Adipocyte (in vitro differentiated cells): ENCODE measurements around the gene KCNAB2.
"Not testable (repeated sequence)": the region's sequence is repeated elsewhere in the genome, so short reads cannot be mapped to it uniquely, and the experiment has no call there.

Source experiments
- DNase-seq: peaks from one replicate; pipeline ENCODE4 v3.0.0-alpha.2; 2015; ENCODE audit warnings: low read depth
- H3K27me3 ChIP-seq: replicated peaks from 2 replicates; pipeline ENCODE4 v1.7.0; 2013; ENCODE audit warnings: mild to moderate bottlenecking, low read length, moderate library complexity; ENCODE audit not compliant: control insufficient read depth, insufficient read depth
- H3K36me3 ChIP-seq: 2 replicates; pipeline ENCODE4 v1.7.0; 2013; ENCODE audit warnings: low read length, mild to moderate bottlenecking, moderate library complexity; ENCODE audit not compliant: control insufficient read depth, insufficient read depth, severe bottlenecking
- H3K4me1 ChIP-seq: 2 replicates; pipeline ENCODE4 v1.7.0; 2013; ENCODE audit warnings: mild to moderate bottlenecking, low read length, moderate library complexity; ENCODE audit not compliant: control insufficient read depth, insufficient read depth
- H3K4me3 ChIP-seq: 2 replicates; pipeline ENCODE4 v1.7.0; 2013; ENCODE audit warnings: mild to moderate bottlenecking, low read length, moderate library complexity
- H3K9ac ChIP-seq: 2 replicates; pipeline ENCODE4 v1.7.0; 2013; ENCODE audit warnings: mild to moderate bottlenecking, low read length, moderate library complexity
- H3K9me3 ChIP-seq: 2 replicates; pipeline ENCODE4 v1.7.0; 2013; ENCODE audit warnings: mild to moderate bottlenecking, low read length, moderate library complexity; ENCODE audit not compliant: control insufficient read depth

KCNAB2 gene

GRCh38 chr1:6063532-6064053 is 17.9 kb downstream of the KCNAB2 start:
- not testable (repeated sequence) for DNase-seq, H3K4me1 ChIP-seq, H3K36me3 ChIP-seq, H3K4me3 ChIP-seq, H3K9ac ChIP-seq, H3K9me3 ChIP-seq
- peaks cover 25% of the 10 kb centered on the region for H3K27me3 ChIP-seq

- Histone ChIP-seq H3K36me3 (no peaks in the 10 kb centered on the region), H3K4me3 (no peak overlapping the region), H3K27me3 (peaks cover 33% of the 10 kb centered on the region), H3K4me1 (peaks cover 4% of the 10 kb centered on the region), H3K9me3 (no peaks in the 10 kb centered on the region), H3K9ac (no peak overlapping the region)
- no peak for DNase-seq
Observed at GRCh38 chr1:6065093-6065858, 19.6 kb downstream of the KCNAB2 start.

GRCh38 chr1:6066680-6067079 is 21.0 kb downstream of the KCNAB2 start:
- H3K9me3 ChIP-seq = no peaks in the 10 kb centered on the region
- no peak overlapping the region for H3K9ac ChIP-seq
- H3K4me1 ChIP-seq = peaks cover 5% of the 10 kb centered on the region
- no peak overlapping the region for H3K4me3 ChIP-seq
- DNase-seq = no peak
- H3K27me3 ChIP-seq = peaks cover 38% of the 10 kb centered on the region
- H3K36me3 ChIP-seq = no peaks in the 10 kb centered on the region

- peaks cover 5% of the 10 kb centered on the region for H3K4me1 ChIP-seq
- H3K4me3 ChIP-seq = no peak overlapping the region
- no peaks in the 10 kb centered on the region for H3K36me3 ChIP-seq
- no peak overlapping the region for H3K9ac ChIP-seq
- H3K9me3 ChIP-seq = no peaks in the 10 kb centered on the region
- H3K27me3 ChIP-seq = peaks cover 33% of the 10 kb centered on the region
- no peak for DNase-seq
Observed at GRCh38 chr1:6068073-6068472, 22.4 kb downstream of the KCNAB2 start.

DNA sequence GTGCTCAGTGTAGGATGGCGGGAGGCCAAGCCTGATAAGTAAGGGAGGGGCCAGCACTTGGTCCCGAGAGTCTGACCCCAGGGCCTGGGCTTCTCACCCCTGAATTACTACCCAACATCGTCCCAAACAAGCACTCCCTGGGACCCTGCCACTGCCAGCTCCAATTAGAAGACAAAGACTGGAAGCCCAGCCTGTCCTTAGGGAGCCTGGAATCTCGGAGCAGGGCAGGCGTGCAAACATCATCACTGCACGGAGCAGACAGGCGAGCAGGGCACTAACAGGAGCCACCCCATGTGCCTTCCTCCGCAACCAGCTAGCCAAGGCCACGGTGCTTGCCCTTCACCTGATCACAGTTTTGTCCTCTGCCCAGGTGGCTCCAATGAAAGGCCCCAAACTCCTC is 23.2 kb downstream of the KCNAB2 start:
- H3K36me3 ChIP-seq = no peaks in the 10 kb centered on the region
- DNase-seq = no peak
- H3K4me1 ChIP-seq = peaks cover 5% of the 10 kb centered on the region
- no peak overlapping the region for H3K4me3 ChIP-seq
- H3K27me3 ChIP-seq = peaks cover 29% of the 10 kb centered on the region
- no peaks in the 10 kb centered on the region for H3K9me3 ChIP-seq
- no peak overlapping the region for H3K9ac ChIP-seq

- no peak overlapping the region for H3K4me3 ChIP-seq
- peaks cover 23% of the 10 kb centered on the region for H3K27me3 ChIP-seq
- H3K4me1 ChIP-seq = peaks cover 5% of the 10 kb centered on the region
- DNase-seq = no peak
- H3K36me3 ChIP-seq = no peaks in the 10 kb centered on the region
- no peaks in the 10 kb centered on the region for H3K9me3 ChIP-seq
- no peak overlapping the region for H3K9ac ChIP-seq
Observed at GRCh38 chr1:6069573-6069972, 23.9 kb downstream of the KCNAB2 start.

DNA sequence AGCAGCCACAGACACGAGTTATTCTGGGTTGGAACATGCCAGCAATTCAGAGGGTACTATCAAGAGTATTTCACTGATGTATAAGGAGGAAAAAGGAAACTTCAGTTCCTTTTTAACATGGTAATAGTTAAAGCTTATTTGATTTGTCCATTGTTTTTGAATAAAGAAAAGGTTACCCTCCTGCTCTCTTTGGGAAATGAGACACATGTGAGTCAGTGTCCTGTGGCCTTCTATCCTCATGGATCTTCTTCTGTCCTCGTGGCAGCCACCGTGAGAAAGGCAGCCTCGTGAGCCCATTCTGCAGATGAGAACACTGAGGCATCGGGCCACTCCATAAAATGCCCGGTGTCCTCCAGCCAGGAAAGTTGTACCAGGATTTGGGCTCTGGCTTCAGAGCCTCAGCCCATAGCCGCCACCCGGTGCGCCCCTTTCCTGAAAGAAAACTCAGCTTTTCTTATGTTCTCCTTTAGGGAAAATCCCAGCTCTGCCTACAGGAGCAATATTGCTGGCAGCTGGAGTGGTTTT is 24.8 kb downstream of the KCNAB2 start:
- no peak overlapping the region for H3K4me3 ChIP-seq
- no peak for DNase-seq
- H3K36me3 ChIP-seq = no peaks in the 10 kb centered on the region
- peaks cover 18% of the 10 kb centered on the region for H3K27me3 ChIP-seq
- H3K9me3 ChIP-seq = no peaks in the 10 kb centered on the region
- H3K4me1 ChIP-seq = peaks cover 5% of the 10 kb centered on the region
- no peak overlapping the region for H3K9ac ChIP-seq

GRCh38 chr1:6071219-6071618 is 25.5 kb downstream of the KCNAB2 start:
- H3K9me3 ChIP-seq = no peaks in the 10 kb centered on the region
- peaks cover 13% of the 10 kb centered on the region for H3K27me3 ChIP-seq
- H3K9ac ChIP-seq = no peak overlapping the region
- DNase-seq = no peak
- H3K4me1 ChIP-seq = peaks cover 5% of the 10 kb centered on the region
- no peaks in the 10 kb centered on the region for H3K36me3 ChIP-seq
- no peak overlapping the region for H3K4me3 ChIP-seq

DNA sequence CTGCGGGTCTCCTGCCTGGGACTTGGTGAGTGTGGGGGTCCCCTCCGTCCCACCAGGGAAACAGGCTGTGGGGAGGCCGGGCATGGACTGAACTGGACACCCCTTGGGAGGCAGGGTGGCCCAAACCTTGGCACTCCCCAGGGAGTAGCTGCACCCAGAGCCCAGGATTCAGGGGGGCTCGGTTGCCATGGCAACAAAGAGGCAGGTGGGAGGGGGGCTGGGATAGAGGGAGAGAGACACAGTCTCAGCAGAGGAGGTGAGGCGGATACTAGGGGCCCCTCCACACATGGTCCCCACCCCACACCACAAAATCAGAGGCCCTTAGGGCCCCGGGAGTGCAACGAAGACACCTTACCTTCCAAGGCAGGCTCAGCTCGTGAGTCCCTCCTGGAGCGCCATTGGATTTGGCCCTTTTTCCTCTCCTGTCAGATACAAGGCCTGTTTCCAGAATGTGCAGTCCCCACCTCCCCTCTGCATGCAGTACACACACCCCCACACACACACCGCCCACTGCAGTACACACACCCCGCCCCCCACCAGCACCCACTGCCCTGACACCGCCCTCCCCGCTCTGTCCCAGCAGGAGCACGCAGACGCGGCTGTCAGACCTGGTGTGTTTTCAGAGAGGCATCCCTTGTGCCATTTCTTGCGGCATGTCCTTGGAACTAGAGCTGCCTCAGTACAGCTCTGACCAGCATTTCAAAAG is 27.2 kb downstream of the KCNAB2 start:
- no peak overlapping the region for H3K9ac ChIP-seq
- no peak overlapping the region for H3K4me3 ChIP-seq
- peaks cover 5% of the 10 kb centered on the region for H3K4me1 ChIP-seq
- peaks cover 13% of the 10 kb centered on the region for H3K27me3 ChIP-seq
- no peaks in the 10 kb centered on the region for H3K36me3 ChIP-seq
- no peak for DNase-seq
- no peaks in the 10 kb centered on the region for H3K9me3 ChIP-seq

GRCh38 chr1:6073480-6074053 is 27.9 kb downstream of the KCNAB2 start:
- H3K9ac ChIP-seq = no peak overlapping the region
- H3K27me3 ChIP-seq = peaks cover 12% of the 10 kb centered on the region
- H3K9me3 ChIP-seq = no peaks in the 10 kb centered on the region
- DNase-seq = no peak
- no peaks in the 10 kb centered on the region for H3K36me3 ChIP-seq
- H3K4me1 ChIP-seq = peaks cover 5% of the 10 kb centered on the region
- H3K4me3 ChIP-seq = no peak overlapping the region

DNA sequence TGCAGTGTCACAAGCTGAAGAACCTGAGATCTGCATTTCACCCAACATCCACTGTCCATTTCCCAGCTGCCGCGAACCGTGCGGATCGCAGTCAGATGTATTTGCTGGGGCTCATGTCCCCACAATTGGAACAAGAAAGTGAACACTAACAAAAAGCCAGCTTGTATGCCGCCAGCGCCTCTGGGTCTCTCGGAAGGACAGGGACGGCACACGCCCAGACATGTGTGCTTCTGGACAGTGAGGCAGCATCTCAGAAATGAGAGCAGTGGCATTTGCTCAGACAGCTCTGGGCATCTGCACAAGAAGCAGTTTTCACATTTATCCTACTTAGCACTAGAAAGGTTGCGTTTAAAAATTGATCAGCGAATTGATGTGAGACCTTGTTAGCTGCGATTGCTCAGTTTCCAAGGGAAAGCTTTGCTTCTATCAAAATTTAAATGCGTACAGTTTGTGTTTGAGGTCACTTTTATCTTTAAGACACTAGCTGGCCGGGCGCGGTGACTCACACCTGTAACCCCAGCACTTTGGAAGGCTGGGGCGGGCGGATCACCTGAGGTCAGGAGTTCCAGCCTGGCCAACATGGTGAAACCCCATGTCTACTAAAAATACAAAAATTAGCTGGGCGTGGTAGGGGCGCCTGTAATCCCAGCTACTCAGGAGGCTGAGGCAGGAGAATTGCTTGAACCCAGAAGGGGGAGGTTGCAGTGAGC is 28.7 kb downstream of the KCNAB2 start:
- Histone ChIP-seq H3K9ac (no peak overlapping the region), H3K4me3 (no peak overlapping the region), H3K27me3 (peaks cover 6% of the 10 kb centered on the region), H3K36me3 (no peaks in the 10 kb centered on the region), H3K4me1 (peaks cover 5% of the 10 kb centered on the region), H3K9me3 (no peaks in the 10 kb centered on the region)
- DNase-seq = no peak
